AG09319 (cell line): ENCODE data around the gene GFY.

ENCODE experiments used
- DNase-seq: peaks from one replicate; pipeline ENCODE4 v3.0.0-alpha.2; 2010; ENCODE audit warnings: low read depth; ENCODE audit errors: extremely low read depth
- TF ChIP-seq, protein P1 (sequence below): IDR thresholded peaks from 2 replicates; pipeline ENCODE4 v1.5.1; 2011; ENCODE audit warnings: low read depth, mild to moderate bottlenecking, inconsistent platforms, low read length, moderate library complexity

The GFY gene

DNA sequence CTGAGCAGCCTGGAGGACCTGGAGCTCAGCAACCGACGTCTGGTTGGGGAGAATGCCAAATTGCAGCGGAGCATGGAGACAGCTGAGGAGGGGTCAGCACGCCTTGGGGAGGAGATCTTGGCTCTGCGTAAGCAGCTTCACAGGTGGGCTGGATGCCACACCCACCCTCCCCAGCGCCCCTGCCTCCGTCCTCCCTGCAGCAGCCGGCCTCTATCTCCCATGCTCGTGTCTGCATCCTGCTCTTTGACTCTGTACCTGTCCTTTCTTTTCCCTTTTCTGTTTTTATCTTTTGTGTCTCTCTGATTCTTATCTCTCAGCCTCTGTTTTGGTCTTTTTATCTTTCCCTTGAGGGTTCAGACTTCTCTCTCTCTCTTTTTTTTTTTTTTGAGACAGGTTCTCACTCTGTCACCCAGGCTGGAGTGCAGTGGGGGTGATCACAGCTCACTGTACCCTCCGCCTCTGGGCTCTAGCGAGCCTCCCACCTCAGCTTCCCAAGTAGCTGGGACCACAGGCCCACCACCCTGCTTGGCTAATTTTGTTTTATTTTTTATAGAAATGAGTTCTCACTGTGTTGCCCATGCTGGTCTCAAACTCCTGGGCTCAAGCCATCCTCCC is 27.1 kb upstream of the GFY start:
- TF ChIP-seq, protein P1, sequence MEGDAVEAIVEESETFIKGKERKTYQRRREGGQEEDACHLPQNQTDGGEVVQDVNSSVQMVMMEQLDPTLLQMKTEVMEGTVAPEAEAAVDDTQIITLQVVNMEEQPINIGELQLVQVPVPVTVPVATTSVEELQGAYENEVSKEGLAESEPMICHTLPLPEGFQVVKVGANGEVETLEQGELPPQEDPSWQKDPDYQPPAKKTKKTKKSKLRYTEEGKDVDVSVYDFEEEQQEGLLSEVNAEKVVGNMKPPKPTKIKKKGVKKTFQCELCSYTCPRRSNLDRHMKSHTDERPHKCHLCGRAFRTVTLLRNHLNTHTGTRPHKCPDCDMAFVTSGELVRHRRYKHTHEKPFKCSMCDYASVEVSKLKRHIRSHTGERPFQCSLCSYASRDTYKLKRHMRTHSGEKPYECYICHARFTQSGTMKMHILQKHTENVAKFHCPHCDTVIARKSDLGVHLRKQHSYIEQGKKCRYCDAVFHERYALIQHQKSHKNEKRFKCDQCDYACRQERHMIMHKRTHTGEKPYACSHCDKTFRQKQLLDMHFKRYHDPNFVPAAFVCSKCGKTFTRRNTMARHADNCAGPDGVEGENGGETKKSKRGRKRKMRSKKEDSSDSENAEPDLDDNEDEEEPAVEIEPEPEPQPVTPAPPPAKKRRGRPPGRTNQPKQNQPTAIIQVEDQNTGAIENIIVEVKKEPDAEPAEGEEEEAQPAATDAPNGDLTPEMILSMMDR = no peak
- DNase-seq = no peak

DNA sequence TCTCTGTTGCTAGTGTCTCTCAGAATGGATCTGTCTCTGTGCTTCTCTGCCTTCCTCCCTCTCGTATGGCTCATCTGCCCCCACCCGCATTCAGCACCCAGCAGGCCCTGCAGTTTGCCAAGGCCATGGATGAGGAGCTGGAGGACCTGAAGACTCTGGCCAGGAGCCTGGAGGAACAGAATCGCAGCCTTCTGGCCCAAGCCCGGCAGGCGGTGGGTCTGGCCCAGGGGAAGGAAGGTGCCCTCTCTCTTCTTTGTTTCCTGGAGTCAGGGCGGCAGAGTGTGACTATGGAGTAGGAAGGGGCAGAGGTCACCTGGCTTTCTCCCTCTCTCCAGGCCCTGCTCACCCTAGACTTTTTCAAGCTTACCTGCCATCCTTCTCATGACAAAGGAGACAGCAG is 26.3 kb upstream of the GFY start:
- DNase-seq = no peak
- TF ChIP-seq, protein P1 = no peak

DNA sequence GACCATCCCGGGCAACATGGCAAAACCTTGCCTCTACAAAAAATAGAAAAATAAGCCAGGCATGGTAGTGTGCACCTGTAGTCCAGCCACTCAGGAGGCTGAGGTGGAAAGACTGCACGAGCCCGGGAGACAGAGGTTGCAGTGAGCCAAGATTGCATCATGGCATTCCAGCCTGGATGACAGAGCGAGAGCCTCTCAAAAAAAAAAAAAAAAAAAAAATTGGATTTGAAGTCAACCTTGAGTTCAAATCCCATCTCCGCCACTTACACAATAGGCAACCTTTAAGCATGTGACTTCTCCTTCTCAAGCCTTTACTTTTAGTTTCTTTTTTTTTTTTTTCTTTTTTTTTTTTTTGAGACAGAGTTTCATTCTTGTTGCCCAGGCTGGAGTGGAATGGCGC is 25.2 kb upstream of the GFY start:
- no peak for DNase-seq
- TF ChIP-seq, protein P1 = no peak

DNA sequence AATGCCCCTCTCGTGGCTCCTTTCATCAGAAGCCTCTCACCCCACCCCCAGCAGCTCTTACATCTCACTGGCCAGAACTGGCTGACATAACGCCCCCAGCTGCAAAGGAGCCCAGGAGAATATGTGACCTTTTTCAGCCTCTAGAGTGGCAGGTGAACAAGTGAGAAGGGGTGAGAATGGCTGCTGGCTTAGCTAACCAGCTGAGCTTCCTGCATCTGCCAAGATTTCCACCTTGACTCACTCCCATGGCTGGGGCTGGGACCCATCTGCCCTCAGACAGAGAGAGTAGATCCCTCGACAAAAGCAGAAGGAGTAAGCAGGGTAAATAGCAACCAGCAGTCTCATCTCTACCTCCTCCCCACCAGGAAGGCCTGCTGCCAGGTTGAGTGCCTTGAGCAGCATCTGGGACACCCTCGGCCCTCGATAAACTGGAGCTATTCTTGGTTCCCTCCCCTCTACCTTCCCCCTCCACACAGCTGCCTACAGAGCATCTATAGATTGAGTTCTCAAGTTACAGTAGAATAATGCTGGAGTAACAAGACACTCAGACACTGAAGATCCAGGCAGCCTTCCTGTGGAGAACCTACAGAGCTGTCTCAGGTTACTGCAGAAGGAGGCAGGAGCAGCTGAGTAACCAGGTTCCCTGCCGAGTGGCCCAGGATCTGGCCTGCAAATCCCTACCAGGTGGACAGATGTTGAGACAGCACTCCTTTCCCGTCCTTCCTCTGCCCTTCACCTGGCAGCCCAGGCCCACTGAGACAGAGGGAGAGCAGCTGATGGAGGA is 21.6 kb upstream of the GFY start:
- no peak for DNase-seq
- TF ChIP-seq, protein P1 = no peak

DNA sequence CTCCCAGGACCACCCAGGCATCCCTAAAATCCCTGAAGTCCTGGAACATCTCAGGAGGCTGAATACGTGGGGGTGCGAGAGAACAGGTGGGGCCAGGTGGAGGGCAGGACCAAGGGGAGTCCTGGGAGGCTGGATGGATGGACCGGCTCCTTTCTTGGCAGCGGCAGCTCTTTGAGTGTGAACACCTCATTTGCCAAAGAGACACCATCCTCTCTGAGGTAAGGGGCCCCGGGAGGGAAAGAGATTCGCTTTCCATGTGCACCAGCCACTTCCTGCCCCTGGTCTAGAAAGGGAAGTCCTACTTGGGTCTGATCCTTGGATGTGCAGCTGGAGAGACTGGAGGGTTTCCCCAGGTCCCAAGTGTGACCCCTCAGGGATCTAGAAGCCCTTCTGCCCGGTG is 18.1 kb upstream of the GFY start:
- DNase-seq = no peak
- TF ChIP-seq, protein P1 = no peak

DNA sequence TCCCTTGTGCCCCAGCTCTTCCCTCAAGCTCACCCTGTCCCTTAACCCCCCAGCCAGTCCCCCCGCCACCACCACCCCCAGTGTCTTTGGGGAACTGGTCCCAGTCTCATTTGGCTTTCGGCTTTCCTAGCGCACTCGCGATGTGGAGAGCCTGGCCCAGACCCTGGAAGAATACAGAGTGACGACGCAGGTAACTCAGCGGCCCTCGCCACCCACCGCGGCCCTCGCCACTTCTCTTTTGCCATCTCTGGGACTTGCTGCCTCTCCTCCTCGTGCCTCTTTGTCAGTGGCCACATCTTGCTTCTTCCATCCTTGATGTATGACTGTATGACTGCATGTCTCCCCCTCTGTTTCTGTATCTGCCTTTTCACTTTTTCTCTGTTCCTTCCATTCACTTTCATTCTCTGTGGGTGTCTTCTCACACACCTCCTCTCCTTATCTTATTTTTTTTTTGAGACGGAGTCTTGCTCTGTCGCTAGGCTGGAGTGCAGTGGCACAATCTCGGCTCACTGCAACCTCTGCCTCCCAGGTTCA is 17.6 kb upstream of the GFY start:
- TF ChIP-seq, protein P1 = no peak
- no peak for DNase-seq

DNA sequence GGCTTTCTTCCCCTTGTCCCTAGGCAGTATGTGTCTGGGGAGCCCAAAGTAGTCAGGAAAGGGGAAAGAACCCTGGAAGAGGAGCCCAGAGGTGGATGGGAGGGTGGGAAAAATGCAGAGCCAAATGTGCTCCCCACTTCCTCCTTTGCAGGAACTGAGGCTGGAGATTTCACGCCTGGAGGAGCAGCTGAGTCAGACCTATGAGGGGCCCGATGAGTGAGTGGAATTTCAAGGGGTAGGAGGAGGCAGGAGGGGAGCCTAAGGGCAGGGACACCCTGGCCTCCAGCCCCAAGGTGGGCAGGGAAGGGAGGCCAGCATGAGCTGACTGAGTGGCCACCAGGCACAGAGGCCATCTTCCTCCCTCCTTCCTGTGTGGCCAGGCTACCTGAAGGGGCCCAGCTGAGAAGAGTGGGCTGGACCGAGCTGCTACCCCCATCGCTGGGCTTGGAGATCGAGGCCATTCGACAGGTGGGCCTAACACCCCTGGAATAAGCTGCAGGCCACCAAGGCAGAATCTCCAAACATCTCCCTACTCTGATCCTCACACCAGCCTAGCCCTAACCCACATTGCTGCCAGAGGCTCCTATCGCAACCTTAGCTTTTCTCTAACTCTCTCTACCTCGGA is 16.3 kb upstream of the GFY start:
- TF ChIP-seq, protein P1 = no peak
- no peak for DNase-seq
